GM21786 (cell line): ENCODE data around the gene GPR52.

ENCODE experiments used
- ATAC-seq: cut with Tn5 transposase; IDR thresholded peaks from one replicate; pipeline ENCODE4 v1.9.1; 2021; ENCODE audit not compliant: unreplicated experiment

GPR52 gene

GRCh38 chr1:174465855-174466254 lies 18.1 kb downstream of the GPR52 start:
- no peak for ATAC-seq

- ATAC-seq, result no peak
These were observed 18.8 kb downstream of the GPR52 start for GRCh38 chr1:174466607-174467006.

- no peak for ATAC-seq
These were observed 21.3 kb downstream of the GPR52 start for GRCh38 chr1:174469052-174469451.

- no peak for ATAC-seq
These were observed 21.9 kb downstream of the GPR52 start for GRCh38 chr1:174469687-174470086.

GRCh38 chr1:174479281-174479680 lies 31.5 kb downstream of the GPR52 start:
- no peak for ATAC-seq

GRCh38 chr1:174480324-174480723 lies 32.6 kb downstream of the GPR52 start:
- ATAC-seq, result no peak

GRCh38 chr1:174491606-174492005 lies 43.8 kb downstream of the GPR52 start:
- ATAC-seq, result no peak

GRCh38 chr1:174497478-174497877 lies 49.7 kb downstream of the GPR52 start:
- ATAC-seq, result no peak
